Endothelial cell of umbilical vein (primary cell): Measurements from ENCODE around the gene SPINK1.

Experiments
- EZH2 ChIP-seq: IDR thresholded peaks from 2 replicates; pipeline ENCODE4 v1.6.1; 2012; ENCODE audit warnings: borderline replicate concordance, low read depth, mild to moderate bottlenecking, moderate library complexity, low read length, inconsistent platforms; ENCODE audit not compliant: severe bottlenecking
- GATA2 ChIP-seq: IDR thresholded peaks from 2 replicates; pipeline ENCODE4 v1.7.0; 2011; ENCODE audit warnings: low read depth, mild to moderate bottlenecking, moderate library complexity, mixed read lengths, low read length; ENCODE audit not compliant: insufficient read length, insufficient read depth
- MYC ChIP-seq: IDR thresholded peaks from one replicate; pipeline ENCODE4 v1.6.1; 2011; ENCODE audit warnings: mild to moderate bottlenecking, low read depth, low read length
- POLR2A ChIP-seq: IDR thresholded peaks from 2 replicates; pipeline ENCODE4 v1.6.1; 2012; ENCODE audit warnings: low read depth, mild to moderate bottlenecking, control low read depth, low read length
- POLR2AphosphoS5 ChIP-seq: IDR thresholded peaks from 2 replicates; pipeline ENCODE4 v1.6.1; 2012; ENCODE audit warnings: low read depth, mild to moderate bottlenecking, control low read depth, low read length, moderate library complexity; ENCODE audit not compliant: insufficient read depth
- TF ChIP-seq, protein P1 (sequence below), 2 donors: IDR thresholded peaks; 1 replicate in 1 of 2; 2 replicates in 1 of 2; pipeline ENCODE4 v1.5.1; 2011; ENCODE audit warnings: low read length in 2 of 2, mild to moderate bottlenecking in 2 of 2, moderate library complexity in 2 of 2, control low read depth in 1 of 2, inconsistent platforms in 1 of 2, low read depth in 1 of 2; ENCODE audit not compliant: insufficient read depth in 1 of 2; ENCODE audit errors: extremely low read depth in 1 of 2

DNA sequence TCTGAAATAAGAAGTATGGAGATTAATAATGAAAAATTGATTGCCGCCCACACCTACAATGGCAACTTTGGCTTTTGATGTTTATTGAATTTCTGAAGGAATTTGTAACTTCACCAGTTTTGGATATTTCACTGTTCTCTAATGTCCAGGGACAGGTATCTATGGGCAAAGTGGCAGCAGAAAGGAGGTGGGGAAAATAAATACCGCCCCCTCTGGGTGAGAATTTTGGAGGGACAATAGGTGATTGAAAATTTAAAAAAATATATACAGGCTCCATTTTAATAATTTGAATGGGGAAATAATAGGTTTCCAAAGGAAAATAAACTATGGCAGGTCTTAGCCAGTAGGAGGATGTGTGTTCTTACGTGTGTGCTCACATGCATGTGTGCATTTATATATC is 48.3 kb upstream of the SPINK1 start:
- TF ChIP-seq POLR2A: no peak
- TF ChIP-seq, protein P1, sequence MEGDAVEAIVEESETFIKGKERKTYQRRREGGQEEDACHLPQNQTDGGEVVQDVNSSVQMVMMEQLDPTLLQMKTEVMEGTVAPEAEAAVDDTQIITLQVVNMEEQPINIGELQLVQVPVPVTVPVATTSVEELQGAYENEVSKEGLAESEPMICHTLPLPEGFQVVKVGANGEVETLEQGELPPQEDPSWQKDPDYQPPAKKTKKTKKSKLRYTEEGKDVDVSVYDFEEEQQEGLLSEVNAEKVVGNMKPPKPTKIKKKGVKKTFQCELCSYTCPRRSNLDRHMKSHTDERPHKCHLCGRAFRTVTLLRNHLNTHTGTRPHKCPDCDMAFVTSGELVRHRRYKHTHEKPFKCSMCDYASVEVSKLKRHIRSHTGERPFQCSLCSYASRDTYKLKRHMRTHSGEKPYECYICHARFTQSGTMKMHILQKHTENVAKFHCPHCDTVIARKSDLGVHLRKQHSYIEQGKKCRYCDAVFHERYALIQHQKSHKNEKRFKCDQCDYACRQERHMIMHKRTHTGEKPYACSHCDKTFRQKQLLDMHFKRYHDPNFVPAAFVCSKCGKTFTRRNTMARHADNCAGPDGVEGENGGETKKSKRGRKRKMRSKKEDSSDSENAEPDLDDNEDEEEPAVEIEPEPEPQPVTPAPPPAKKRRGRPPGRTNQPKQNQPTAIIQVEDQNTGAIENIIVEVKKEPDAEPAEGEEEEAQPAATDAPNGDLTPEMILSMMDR (IDR thresholded peaks at IDR 0.05; ENCODE audit: extremely low read depth in 1 of 2, insufficient read depth in 1 of 2, low read depth in 1 of 2, low read length in 2 of 2): no peak
- no peak for TF ChIP-seq GATA2
- TF ChIP-seq EZH2: no peak
- no peak for TF ChIP-seq POLR2AphosphoS5
- no peak for TF ChIP-seq MYC
